IMR-90 (cell line): ENCODE data around the gene SYPL1. TPM values are rescaled to one million over a fixed set of nuclear protein-coding genes. Genes with fewer than 3 reads are reported as not detected.

Experiments used
- ATAC-seq: fragments of 200-7000 bp; cut with Tn5 transposase; 2 replicates; pipeline ENCODE4 v1.9.1; 2020; ENCODE audit warnings: low read depth, mild to moderate bottlenecking, moderate library complexity
- BruUV-seq: library from RNA; stranded (reverse); fragments of 400-500 nt; replicated peaks from 2 replicates; lab custom pipeline; 2021; lab: Mats Ljungman, UMichigan
- CTCF ChIA-PET: fragments of 300-600 bp; formaldehyde crosslinking; extraction: SDS; loops from one replicate; lab custom pipeline; 2021; ENCODE audit warnings: antibody characterized with exemption; lab: Yijun Ruan, JAX
- POLR2A ChIA-PET: fragments of 300-600 bp; sonication (Branson Sonifier 250); formaldehyde crosslinking; loops from one replicate; lab custom pipeline; 2022; ENCODE audit warnings: antibody characterized with exemption; ENCODE audit not compliant: unreplicated experiment; lab: Charles Lee
- DNase-seq: peaks from one replicate; pipeline ENCODE4 v3.0.0; 2013
- H2AFZ ChIP-seq: replicated peaks from 2 replicates; pipeline ENCODE3; 2013; ENCODE audit warnings: low read length, mild to moderate bottlenecking; ENCODE audit not compliant: poor library complexity
- H2AK5ac ChIP-seq: 2 replicates; pipeline ENCODE4 v1.6.1; 2013; ENCODE audit warnings: low read depth, low read length, inconsistent platforms
- H2AK9ac ChIP-seq: replicated peaks from 2 replicates; pipeline ENCODE3; 2013; ENCODE audit warnings: mild to moderate bottlenecking, low read depth, low read length, moderate library complexity; ENCODE audit not compliant: poor library complexity
- H2BK120ac ChIP-seq: 2 replicates; pipeline ENCODE4 v1.6.1; 2013; ENCODE audit warnings: low read depth, low read length, inconsistent platforms
- H2BK15ac ChIP-seq: 3 replicates; pipeline ENCODE4 v1.6.1; 2013; ENCODE audit warnings: low read depth, low read length, inconsistent platforms
- H2BK20ac ChIP-seq: 2 replicates; pipeline ENCODE4 v1.6.1; 2013; ENCODE audit warnings: low read depth, mild to moderate bottlenecking, inconsistent platforms, low read length, moderate library complexity
- H2BK5ac ChIP-seq: 2 replicates; pipeline ENCODE4 v1.6.1; 2013; ENCODE audit warnings: mild to moderate bottlenecking, low read depth, low read length, inconsistent platforms; ENCODE audit not compliant: poor library complexity, severe bottlenecking
- H3K14ac ChIP-seq: replicated peaks from 2 replicates; pipeline ENCODE4 v1.6.1; 2013; ENCODE audit warnings: low read depth, low read length, inconsistent platforms
- H3K18ac ChIP-seq: 2 replicates; pipeline ENCODE4 v1.6.1; 2013; ENCODE audit warnings: low read depth, low read length, control low read depth
- H3K23ac ChIP-seq: 2 replicates; pipeline ENCODE4 v1.6.1; 2013; ENCODE audit warnings: low read depth, low read length, inconsistent platforms
- H3K27ac ChIP-seq: 2 replicates; pipeline ENCODE4 v1.5.1; 2013; ENCODE audit warnings: mild to moderate bottlenecking, control low read depth, low read length; ENCODE audit not compliant: insufficient read depth
- H3K27me3 ChIP-seq: 2 replicates; pipeline ENCODE4 v1.6.1; 2013; ENCODE audit warnings: low read length; ENCODE audit not compliant: control insufficient read depth, insufficient read depth
- H3K36me3 ChIP-seq: 2 replicates; pipeline ENCODE4 v1.6.1; 2013; ENCODE audit warnings: low read length, mixed read lengths; ENCODE audit not compliant: control insufficient read depth, insufficient read depth
- H3K4ac ChIP-seq: 2 replicates; pipeline ENCODE4 v1.6.1; 2013; ENCODE audit warnings: low read depth, low read length, inconsistent platforms
- H3K4me1 ChIP-seq: 2 replicates; pipeline ENCODE4 v1.6.1; 2013; ENCODE audit warnings: low read length, mixed read lengths; ENCODE audit not compliant: control insufficient read depth, insufficient read depth
- H3K4me2 ChIP-seq: 2 replicates; pipeline ENCODE4 v1.6.1; 2013; ENCODE audit warnings: low read depth, mild to moderate bottlenecking, control low read depth, low read length, moderate library complexity
- H3K4me3 ChIP-seq: 2 replicates; pipeline ENCODE4 v1.5.1; 2013; ENCODE audit warnings: low read depth, mild to moderate bottlenecking, control low read depth, low read length, moderate library complexity; ENCODE audit not compliant: insufficient read depth
- H3K56ac ChIP-seq: 2 replicates; pipeline ENCODE4 v1.6.1; 2013; ENCODE audit warnings: low read length, inconsistent platforms; ENCODE audit not compliant: insufficient read depth; ENCODE audit errors: extremely low read depth
- H3K79me1 ChIP-seq, 2 experiments: 2 replicates each; pipeline ENCODE4 v1.6.1; 2013; ENCODE audit warnings: low read length in 2 of 2, inconsistent platforms in 1 of 2, low read depth in 1 of 2
- H3K9ac ChIP-seq: 2 replicates; pipeline ENCODE4 v1.6.1; 2013; ENCODE audit warnings: low read depth, low read length, control low read depth
- H3K9me1 ChIP-seq: 2 replicates; pipeline ENCODE4 v1.6.1; 2013; ENCODE audit warnings: low read length, inconsistent platforms; ENCODE audit not compliant: insufficient read depth
- H3K9me3 ChIP-seq: 2 replicates; pipeline ENCODE4 v1.6.1; 2013; ENCODE audit warnings: low read length; ENCODE audit not compliant: control insufficient read depth, insufficient read depth
- H4K20me1 ChIP-seq: 2 replicates; pipeline ENCODE4 v1.6.1; 2013; ENCODE audit warnings: low read length, inconsistent platforms; ENCODE audit not compliant: insufficient read depth
- H4K5ac ChIP-seq: 2 replicates; pipeline ENCODE4 v1.6.1; 2013; ENCODE audit warnings: mild to moderate bottlenecking, low read depth, low read length, control low read depth
- H4K8ac ChIP-seq, 2 experiments: 2 replicates each; pipeline ENCODE4 v1.6.1; 2013; ENCODE audit warnings: low read depth in 2 of 2, low read length in 2 of 2, control low read depth in 1 of 2, inconsistent platforms in 1 of 2
- H4K91ac ChIP-seq: 2 replicates; pipeline ENCODE4 v1.6.1; 2013; ENCODE audit warnings: low read depth, low read length, inconsistent platforms; ENCODE audit not compliant: insufficient read depth
- MAFK ChIP-seq: IDR thresholded peaks from 2 replicates; pipeline ENCODE4 v1.6.1; 2012; ENCODE audit warnings: low read depth, low read length, improper control_type of control experiment
- MAZ ChIP-seq: IDR thresholded peaks from 2 replicates; pipeline ENCODE4 v1.6.1; 2012; ENCODE audit warnings: low read depth, mild to moderate bottlenecking, low read length, improper control_type of control experiment, moderate library complexity, borderline replicate concordance
- MXI1 ChIP-seq: IDR thresholded peaks from 2 replicates; pipeline ENCODE4 v1.6.1; 2012; ENCODE audit warnings: low read depth, mild to moderate bottlenecking, low read length, moderate library complexity, borderline replicate concordance
- POLR2A ChIP-seq: IDR thresholded peaks from 2 replicates; pipeline ENCODE4 v1.6.1; 2012; ENCODE audit warnings: mild to moderate bottlenecking, low read depth, low read length
- RAD21 ChIP-seq: IDR thresholded peaks from 2 replicates; pipeline ENCODE4 v1.6.1; 2012; ENCODE audit warnings: low read length, improper control_type of control experiment
- USF2 ChIP-seq: fragments of 150-350 bp; IDR thresholded peaks from 2 replicates; pipeline ENCODE4 v1.6.1; 2017; ENCODE audit warnings: mild to moderate bottlenecking, antibody characterized with exemption, low read length, low read depth
- WGBS, 2 experiments: methylation state at CpG; one replicate each; pipeline versions ENCODE4 v1.1.5 to v1.1.7; 2013; ENCODE audit warnings: missing lambda C conversion rate in 2 of 2; ENCODE audit not compliant: insufficient read length in 1 of 2; ENCODE audit errors: extremely low coverage in 2 of 2; 5-methylcytosine and 5-hydroxymethylcytosine counted together
- dilution Hi-C: fragments of 300-500 bp; cut with HindIII; formaldehyde crosslinking; loops from one replicate; pipeline ENCODE4 v1.14.3; 2018; ENCODE audit warnings: low sequenced_read_pairs; ENCODE audit not compliant: unreplicated experiment
- in situ Hi-C: fragments of 300-500 bp; cut with MboI; formaldehyde crosslinking; loops from 3 replicates; pipeline ENCODE4 v1.14.3; 2019; ENCODE audit warnings: low sequenced_read_pairs, inconsistent platforms, mixed read lengths
- intact Hi-C: fragments of 100-400 bp; cut with micrococcal nuclease; formaldehyde crosslinking; loops from 2 replicates; pipeline ENCODE4 v1.10.0; 2022
- polyA plus RNA-seq, 3 experiments: library from polyadenylated mRNA; depleted of rRNA; stranded (reverse); fragments of >200 nt; gene quantifications; 2 replicates each; pipeline ENCODE4 v1.2.3, GENCODE V29; 2012; ENCODE audit warnings: low replicate concordance in 1 of 3
- total RNA-seq: library from RNA; depleted of rRNA; stranded (reverse); fragments of >200 nt; gene quantifications from 2 replicates; pipeline ENCODE4 v1.2.3, GENCODE V29; 2012
- TF ChIP-seq, protein P1 (sequence below): fragments of 150-350 bp; IDR thresholded peaks from 2 replicates; pipeline ENCODE4 v1.6.1; 2016; ENCODE audit warnings: low read depth, mild to moderate bottlenecking, low read length, moderate library complexity, borderline replicate concordance

The SYPL1 gene
- total and polyA plus RNA-seq, 2 of the 4 experiments (the other 2 are of a cell fraction), result 19.0 to 45.0 TPM

- Histone ChIP-seq H3K4me3 (no peak overlapping the region), H3K9ac (no peak overlapping the region), H4K20me1 (no peaks in the 10 kb centered on the region), H3K79me1 (no peaks in the 10 kb centered on the region), H2BK5ac (no peak overlapping the region), H3K23ac (no peak overlapping the region), H2BK20ac (no peak overlapping the region), H3K27ac (no peak overlapping the region), H2AFZ (no peak overlapping the region), H2BK15ac (no peak overlapping the region), H3K4me1 (peaks cover 4% of the 10 kb centered on the region; the same call in 1 of the 2 replicates), H3K9me3 (no peaks in the 10 kb centered on the region), H4K91ac (no peak overlapping the region), H3K56ac (no peak overlapping the region), H2AK9ac (no peak overlapping the region), H3K4ac (no peak overlapping the region), H4K5ac (no peak overlapping the region), H3K9me1 (no peaks in the 10 kb centered on the region; the same call in 1 of the 2 replicates), H3K18ac (no peak overlapping the region), H2AK5ac (no peak overlapping the region), H3K4me2 (no peak overlapping the region), H2BK120ac (no peak overlapping the region), H3K36me3 (no peaks in the 10 kb centered on the region), H3K14ac (no peak overlapping the region), H4K8ac (no peak overlapping the region), H3K27me3 (peaks cover 9% of the 10 kb centered on the region)
- ChIA-PET POLR2A (no interaction called here), CTCF (no interaction called here)
- WGBS, 2 experiments, result 48% methylated on average over 2 of the region's 5 CpGs; no CpG with 5 or more reads in 1 of the 2 experiments
- no peak for ATAC-seq
- TF ChIP-seq USF2 (no peak), MAZ (no peak), MXI1 (no peak), POLR2A (no peak), RAD21 (no peak), MAFK (no peak)
- TF ChIP-seq, protein P1, sequence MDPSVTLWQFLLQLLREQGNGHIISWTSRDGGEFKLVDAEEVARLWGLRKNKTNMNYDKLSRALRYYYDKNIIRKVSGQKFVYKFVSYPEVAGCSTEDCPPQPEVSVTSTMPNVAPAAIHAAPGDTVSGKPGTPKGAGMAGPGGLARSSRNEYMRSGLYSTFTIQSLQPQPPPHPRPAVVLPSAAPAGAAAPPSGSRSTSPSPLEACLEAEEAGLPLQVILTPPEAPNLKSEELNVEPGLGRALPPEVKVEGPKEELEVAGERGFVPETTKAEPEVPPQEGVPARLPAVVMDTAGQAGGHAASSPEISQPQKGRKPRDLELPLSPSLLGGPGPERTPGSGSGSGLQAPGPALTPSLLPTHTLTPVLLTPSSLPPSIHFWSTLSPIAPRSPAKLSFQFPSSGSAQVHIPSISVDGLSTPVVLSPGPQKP, result no peak
- no peak for DNase-seq
- dilution Hi-C loops (no loop called here), intact Hi-C loops (no loop called here), in situ Hi-C loops (no loop called here)
- BruUV-seq, result no TSS peak
Observed at GRCh38 chr7:106070201-106070551, 41.9 kb downstream of the SYPL1 start.
